D721Med (cell line): ENCODE data around the gene RASAL1.

Experiments used
- DNase-seq: peaks from one replicate; pipeline ENCODE4 v3.0.0; 2011; ENCODE audit warnings: low spot score; ENCODE audit not compliant: insufficient read length
- FAIRE-seq: peaks from 2 replicates; lab custom pipeline; 2011; peaks lifted over from hg19 to GRCh38; lab: Jason Lieb, UNC
- TF ChIP-seq, protein P1 (sequence below): IDR thresholded peaks from 2 replicates; pipeline ENCODE4 v1.5.1; 2012; ENCODE audit warnings: mild to moderate bottlenecking, control low read depth; ENCODE audit not compliant: insufficient read depth; ENCODE audit errors: missing control alignments

RASAL1 gene

DNA sequence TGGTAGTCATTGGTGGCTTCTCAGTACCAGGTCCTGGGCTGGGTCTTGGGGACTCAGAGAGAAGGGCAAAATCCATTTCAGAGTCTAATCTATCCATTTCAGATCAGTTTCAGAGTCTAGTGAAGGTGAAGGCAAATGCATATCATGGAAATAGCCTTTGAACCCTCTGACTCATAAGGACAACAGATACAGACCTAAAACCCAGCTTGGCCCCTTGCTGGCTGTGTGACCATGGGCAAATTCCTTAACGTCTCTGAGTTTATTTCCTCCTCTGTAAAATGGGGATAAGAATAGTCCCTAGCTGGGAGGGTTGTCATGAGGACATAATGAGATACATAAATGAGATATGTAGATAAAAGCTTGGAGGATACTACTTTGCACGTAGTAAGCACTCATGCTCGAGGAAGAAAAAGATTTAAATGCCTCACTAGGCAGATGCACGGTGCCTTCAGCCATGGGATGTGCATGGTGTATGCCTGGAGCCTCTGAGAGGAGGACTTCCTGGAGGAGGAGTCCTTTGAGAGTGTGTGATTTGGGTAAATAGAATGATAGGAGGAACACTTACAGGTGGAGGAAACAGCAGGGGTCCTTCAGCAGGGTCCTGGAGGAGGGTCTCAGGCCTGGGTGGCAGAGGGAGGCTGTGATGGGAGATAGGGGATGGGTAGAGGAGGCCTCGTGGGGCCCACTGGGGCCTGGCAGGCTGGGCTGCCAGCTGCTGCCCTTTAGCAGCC lies 71.0 kb downstream of the RASAL1 start:
- peak; percentile 47 for DNase-seq
- FAIRE-seq, result no peak
- TF ChIP-seq, protein P1, sequence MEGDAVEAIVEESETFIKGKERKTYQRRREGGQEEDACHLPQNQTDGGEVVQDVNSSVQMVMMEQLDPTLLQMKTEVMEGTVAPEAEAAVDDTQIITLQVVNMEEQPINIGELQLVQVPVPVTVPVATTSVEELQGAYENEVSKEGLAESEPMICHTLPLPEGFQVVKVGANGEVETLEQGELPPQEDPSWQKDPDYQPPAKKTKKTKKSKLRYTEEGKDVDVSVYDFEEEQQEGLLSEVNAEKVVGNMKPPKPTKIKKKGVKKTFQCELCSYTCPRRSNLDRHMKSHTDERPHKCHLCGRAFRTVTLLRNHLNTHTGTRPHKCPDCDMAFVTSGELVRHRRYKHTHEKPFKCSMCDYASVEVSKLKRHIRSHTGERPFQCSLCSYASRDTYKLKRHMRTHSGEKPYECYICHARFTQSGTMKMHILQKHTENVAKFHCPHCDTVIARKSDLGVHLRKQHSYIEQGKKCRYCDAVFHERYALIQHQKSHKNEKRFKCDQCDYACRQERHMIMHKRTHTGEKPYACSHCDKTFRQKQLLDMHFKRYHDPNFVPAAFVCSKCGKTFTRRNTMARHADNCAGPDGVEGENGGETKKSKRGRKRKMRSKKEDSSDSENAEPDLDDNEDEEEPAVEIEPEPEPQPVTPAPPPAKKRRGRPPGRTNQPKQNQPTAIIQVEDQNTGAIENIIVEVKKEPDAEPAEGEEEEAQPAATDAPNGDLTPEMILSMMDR, result no peak

- DNase-seq (peak; percentile 13), FAIRE-seq (no peak)
Observed at GRCh38 chr12:113063396-113064350, 71.9 kb downstream of the RASAL1 start.

DNA sequence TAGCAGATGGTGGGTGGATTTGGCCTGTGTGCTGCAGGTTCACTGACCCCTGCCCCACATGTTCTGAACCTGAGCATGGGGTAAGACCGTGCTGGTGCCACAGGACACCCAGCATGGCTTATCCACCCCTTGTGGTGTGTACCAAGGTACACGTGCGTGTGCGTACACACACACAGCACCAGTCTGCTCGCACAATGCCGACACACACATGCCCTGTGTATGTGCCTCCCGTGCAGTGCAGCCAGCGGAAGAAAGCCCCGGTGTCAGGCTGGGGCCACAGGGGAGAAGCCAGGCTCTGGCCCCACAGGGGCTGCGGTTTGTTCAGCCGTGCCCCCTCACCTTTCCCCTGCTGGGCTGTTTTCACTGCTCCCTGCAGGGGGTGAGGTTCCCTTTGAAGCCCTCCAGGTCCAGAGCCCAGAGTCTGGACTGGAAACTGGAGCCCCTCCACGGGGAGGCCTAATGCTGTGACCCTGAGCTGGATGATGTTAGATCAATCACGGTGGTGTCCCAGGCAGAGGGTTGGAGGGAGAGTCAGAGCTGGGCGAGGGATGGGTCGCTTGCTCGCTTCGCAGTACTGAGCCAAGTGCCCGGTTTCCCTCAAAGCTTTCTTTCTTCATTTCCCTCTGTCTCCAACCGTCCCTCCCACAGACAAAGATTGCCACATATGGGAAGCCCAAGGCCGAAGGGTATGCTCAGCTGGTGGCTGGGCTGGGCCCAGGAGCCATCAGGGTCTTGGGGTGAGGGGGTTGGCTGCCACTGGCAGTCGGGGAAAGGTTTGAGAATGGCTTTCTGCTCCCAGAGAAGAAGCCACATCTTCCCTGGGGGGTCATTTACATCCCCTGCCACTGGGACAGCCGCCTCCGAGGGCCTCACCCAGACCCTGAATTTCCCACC lies 72.8 kb downstream of the RASAL1 start:
- no peak for DNase-seq
- TF ChIP-seq, protein P1, result no peak
- FAIRE-seq, result no peak

More at GRCh38 chr12:113063396-113064350, 71.9 kb downstream of the RASAL1 start:
- TF ChIP-seq, protein P1, result no peak

GRCh38 chr12:113061061-113061694 lies 74.4 kb downstream of the RASAL1 start:
- DNase-seq, result no peak
- FAIRE-seq, result no peak
- TF ChIP-seq, protein P1, result no peak

DNA sequence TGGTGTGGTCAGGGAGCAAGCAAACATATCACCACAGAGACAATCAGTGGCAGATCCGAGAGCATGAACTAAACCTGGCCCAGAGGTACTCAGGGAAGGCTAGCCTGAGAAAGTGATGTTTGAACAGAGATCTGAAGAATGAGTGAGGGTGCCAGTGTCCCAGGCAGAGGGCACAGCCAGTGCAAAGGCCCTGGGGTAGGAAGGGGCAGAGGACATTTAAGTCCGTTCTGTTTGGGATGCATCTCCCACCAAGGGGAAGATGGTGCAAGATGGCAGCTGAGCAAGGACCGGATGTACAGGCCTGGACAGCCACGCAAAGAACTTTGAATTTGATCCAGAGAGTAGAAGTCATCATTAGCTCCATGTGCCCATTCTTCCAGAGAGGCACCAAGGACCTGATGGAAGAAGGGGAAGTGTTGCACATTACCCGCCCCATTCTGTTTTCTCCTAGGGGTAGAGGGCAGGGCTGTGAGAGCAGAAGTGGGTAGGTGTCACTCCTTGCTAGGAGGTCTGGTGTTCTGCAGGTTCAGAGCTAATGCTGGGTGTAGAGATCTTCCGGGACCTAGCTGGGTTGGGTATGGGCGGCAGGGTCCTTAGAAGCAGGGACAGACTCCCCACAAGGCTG lies 75.1 kb downstream of the RASAL1 start:
- TF ChIP-seq, protein P1, result no peak
- DNase-seq, result no peak
- no peak for FAIRE-seq

- FAIRE-seq, result no peak
- TF ChIP-seq, protein P1, result no peak
- no peak for DNase-seq
Observed at GRCh38 chr12:113059071-113059595, 76.4 kb downstream of the RASAL1 start.
